ENCODE results near the gene MMEL1. TPM values are rescaled to one million over a fixed set of nuclear protein-coding genes. Genes with fewer than 3 reads are reported as not detected.

MMEL1 gene
- total and polyA plus RNA-seq, 2 donors: 2.6 to 4.2 TPM

DNA sequence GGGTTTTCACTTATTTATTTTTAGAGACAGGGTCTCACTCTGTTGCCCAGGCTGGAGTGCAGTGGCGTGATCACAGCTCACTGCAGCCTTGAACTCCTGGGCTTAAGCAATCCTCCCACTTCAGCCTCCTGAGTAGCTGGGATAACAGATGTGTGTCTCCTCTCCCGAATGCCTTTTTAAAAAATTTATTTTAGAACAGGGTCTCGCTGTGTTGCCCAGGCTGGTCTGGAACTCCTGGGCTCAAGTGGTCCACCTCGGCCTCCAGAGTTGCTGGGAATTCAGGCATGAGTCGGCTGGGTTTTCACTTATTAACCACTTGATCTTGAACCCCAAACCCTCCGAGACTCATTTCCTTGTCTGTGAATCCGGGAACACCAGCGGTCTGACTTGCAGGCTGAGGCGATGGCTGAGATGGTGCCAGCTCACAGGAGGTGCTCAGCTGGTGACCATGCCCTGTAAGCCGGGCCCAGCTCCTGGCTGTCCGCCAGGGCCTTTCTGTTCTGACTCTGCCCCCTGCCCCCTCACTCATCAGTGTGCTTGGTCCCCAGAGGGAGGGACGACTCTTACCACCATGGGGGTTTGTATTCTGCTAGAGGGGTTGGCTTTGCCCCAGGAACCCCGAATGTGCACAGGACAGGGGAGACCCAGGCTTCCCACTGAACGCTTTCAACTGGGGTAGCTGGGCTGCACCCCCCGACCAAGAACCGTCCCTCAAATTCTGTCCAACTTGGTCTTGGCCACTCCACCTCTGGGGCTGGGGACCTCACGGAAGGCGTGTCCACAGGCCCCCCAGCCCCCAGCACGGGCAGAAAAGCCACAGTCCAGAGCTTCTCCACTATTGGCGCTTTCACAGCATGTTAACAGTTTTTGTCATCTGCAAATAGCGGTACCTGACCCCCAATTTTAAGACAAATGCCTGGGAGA, 22.5 kb downstream of the MMEL1 start:
- Histone ChIP-seq H3K36me3 (ENCODE audit: insufficient read depth) (no peaks in the 10 kb centered on the region), H3K27ac (ENCODE audit: low read depth) (no peak overlapping the region), H3K4me3 (ENCODE audit: low read depth, low read length) (no peak overlapping the region), H3K4me1 (ENCODE audit: insufficient read depth) (no peaks in the 10 kb centered on the region)
- WGBS: 65% methylated on average over 21 of the region's 21 CpGs
- no peak for DNase-seq (ENCODE audit: extremely low spot score)

GRCh38 chr1:2609319-2610035, 23.3 kb downstream of the MMEL1 start:
- Histone ChIP-seq H3K4me3 (ENCODE audit: low read depth, low read length) (no peak overlapping the region), H3K27ac (ENCODE audit: low read depth) (no peak overlapping the region), H3K4me1 (ENCODE audit: insufficient read depth) (no peaks in the 10 kb centered on the region), H3K36me3 (ENCODE audit: insufficient read depth) (no peaks in the 10 kb centered on the region)
- WGBS: 87% methylated on average over 34 of the region's 34 CpGs
- no peak for DNase-seq (ENCODE audit: extremely low spot score)

DNA sequence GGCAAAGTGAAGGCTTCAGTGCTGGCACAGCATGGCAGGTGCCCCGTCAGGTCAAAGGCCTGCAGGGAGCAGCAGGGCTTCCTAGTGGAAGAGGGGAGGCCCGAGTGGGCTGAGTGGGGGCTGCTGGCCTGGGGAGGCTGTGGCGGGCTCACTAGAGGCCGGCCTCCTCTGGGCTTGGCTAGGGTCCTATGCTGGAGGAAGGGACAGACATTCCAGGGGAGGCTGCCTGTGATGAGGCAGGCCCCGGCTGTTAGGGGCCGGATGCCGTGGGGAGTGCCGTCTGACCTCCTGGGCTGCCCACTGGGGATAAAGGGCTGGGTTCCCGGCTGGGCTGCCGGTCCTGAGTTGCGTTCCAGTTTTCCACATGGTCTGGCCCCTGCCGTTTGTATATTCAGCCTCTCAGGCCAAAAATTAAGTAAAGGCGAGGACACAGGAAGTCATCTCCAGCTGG, 25.1 kb downstream of the MMEL1 start:
- 52% methylated on average over 13 of the region's 13 CpGs for WGBS
- no peak for DNase-seq (ENCODE audit: extremely low spot score)
- Histone ChIP-seq H3K4me3 (ENCODE audit: low read depth, low read length) (no peak overlapping the region), H3K36me3 (ENCODE audit: insufficient read depth) (no peaks in the 10 kb centered on the region), H3K4me1 (ENCODE audit: insufficient read depth) (no peaks in the 10 kb centered on the region), H3K27ac (ENCODE audit: low read depth) (no peak overlapping the region)

- Histone ChIP-seq H3K27ac (ENCODE audit: low read depth) (no peak overlapping the region), H3K4me1 (ENCODE audit: insufficient read depth) (no peaks in the 10 kb centered on the region), H3K36me3 (ENCODE audit: insufficient read depth) (no peaks in the 10 kb centered on the region), H3K4me3 (ENCODE audit: low read depth, low read length) (no peak overlapping the region)
- DNase-seq (ENCODE audit: extremely low spot score): no peak
- WGBS: 63% methylated on average over 36 of the region's 36 CpGs
These were observed 25.8 kb downstream of the MMEL1 start for GRCh38 chr1:2606881-2607621.

DNA sequence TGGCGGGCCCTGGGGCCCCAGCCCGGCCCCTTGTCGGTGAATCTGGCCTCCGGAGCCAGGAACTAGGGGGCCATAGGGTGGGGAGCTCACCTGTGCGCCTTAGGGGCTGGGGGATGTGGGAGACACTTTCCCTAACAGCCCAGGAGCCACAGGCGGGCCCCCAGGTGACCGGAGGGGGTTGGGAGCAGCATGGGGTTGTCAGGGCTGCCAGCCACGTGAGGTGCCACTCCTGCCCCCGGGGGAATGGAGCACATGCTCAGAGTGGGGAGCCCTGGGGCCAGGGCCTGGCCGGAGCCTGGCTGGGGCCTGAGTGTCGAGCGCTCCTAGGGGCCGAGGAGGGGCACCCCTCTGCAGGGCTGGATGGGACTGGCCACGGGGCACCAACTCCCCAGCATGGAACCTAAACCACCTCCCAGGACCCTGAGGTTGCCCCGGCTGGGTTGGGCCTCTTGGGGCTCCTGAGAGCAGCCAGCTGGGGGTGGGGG, 26.4 kb downstream of the MMEL1 start:
- WGBS: 83% methylated on average over 15 of the region's 15 CpGs
- no peak overlapping the region for H3K27ac ChIP-seq (ENCODE audit: low read depth)
- no peaks in the 10 kb centered on the region for H3K4me1 ChIP-seq (ENCODE audit: insufficient read depth)
- H3K36me3 ChIP-seq (ENCODE audit: insufficient read depth): no peaks in the 10 kb centered on the region
- H3K4me3 ChIP-seq (ENCODE audit: low read depth, low read length): no peak overlapping the region
- DNase-seq (ENCODE audit: extremely low spot score): no peak

- 83% methylated on average over 48 of the region's 48 CpGs for WGBS
- H3K27ac ChIP-seq (ENCODE audit: low read depth): no peak overlapping the region
- no peaks in the 10 kb centered on the region for H3K4me1 ChIP-seq (ENCODE audit: insufficient read depth)
- no peak overlapping the region for H3K4me3 ChIP-seq (ENCODE audit: low read depth, low read length)
- no peaks in the 10 kb centered on the region for H3K36me3 ChIP-seq (ENCODE audit: insufficient read depth)
- no peak for DNase-seq (ENCODE audit: extremely low spot score)
These were observed 27.1 kb downstream of the MMEL1 start for GRCh38 chr1:2605509-2606395.

- no peak for DNase-seq (ENCODE audit: extremely low spot score)
These were observed 27.8 kb downstream of the MMEL1 start for GRCh38 chr1:2604844-2605508.

GRCh38 chr1:2604156-2604843, 28.5 kb downstream of the MMEL1 start:
- DNase-seq (ENCODE audit: extremely low spot score): no peak
- Histone ChIP-seq H3K4me3 (ENCODE audit: low read depth, low read length) (no peak overlapping the region), H3K4me1 (ENCODE audit: insufficient read depth) (no peaks in the 10 kb centered on the region), H3K36me3 (ENCODE audit: insufficient read depth) (no peaks in the 10 kb centered on the region), H3K27ac (ENCODE audit: low read depth) (no peak overlapping the region)
- 88% methylated on average over 19 of the region's 19 CpGs for WGBS

More at GRCh38 chr1:2604844-2605508, 27.8 kb downstream of the MMEL1 start:
- Histone ChIP-seq H3K27ac (ENCODE audit: low read depth) (no peak overlapping the region), H3K4me3 (ENCODE audit: low read depth, low read length) (no peak overlapping the region), H3K36me3 (ENCODE audit: insufficient read depth) (no peaks in the 10 kb centered on the region), H3K4me1 (ENCODE audit: insufficient read depth) (no peaks in the 10 kb centered on the region)
- WGBS: 78% methylated on average over 14 of the region's 14 CpGs

DNA sequence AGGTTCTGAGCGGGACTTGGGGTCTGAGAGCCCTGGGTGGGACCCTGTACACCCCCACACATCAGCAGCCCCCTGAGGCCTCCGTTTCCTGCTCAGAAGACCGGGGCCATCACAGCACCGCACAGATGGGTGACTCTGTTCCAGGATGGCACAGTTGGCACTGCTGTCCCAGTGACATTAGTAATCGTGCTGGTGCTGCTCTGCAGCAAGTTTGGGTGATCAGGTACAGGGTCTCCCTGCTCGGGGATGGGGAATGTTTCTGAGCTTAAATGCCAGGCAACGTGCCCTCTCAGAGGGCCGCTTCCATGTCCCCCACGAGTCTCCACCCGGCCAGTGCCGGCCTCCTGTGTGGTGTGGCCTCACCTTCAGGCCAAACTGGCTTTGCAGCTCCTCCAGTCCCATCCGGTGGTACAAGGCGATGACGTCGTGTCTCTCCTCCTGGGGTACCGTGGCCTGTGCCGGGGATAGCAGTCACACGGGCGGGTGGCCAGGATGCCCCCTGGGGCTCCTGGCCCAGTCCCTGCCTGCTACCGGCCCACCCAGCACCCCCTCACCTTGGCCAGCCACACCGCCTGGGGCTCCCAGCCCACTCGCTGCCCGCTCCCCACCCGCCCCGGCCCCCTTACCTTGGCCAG, 29.2 kb downstream of the MMEL1 start:
- WGBS: 87% methylated on average over 25 of the region's 25 CpGs
- Histone ChIP-seq H3K4me1 (ENCODE audit: insufficient read depth) (no peaks in the 10 kb centered on the region), H3K36me3 (ENCODE audit: insufficient read depth) (no peaks in the 10 kb centered on the region), H3K27ac (ENCODE audit: low read depth) (no peak overlapping the region), H3K4me3 (ENCODE audit: low read depth, low read length) (no peak overlapping the region)
- DNase-seq (ENCODE audit: extremely low spot score): no peak

DNA sequence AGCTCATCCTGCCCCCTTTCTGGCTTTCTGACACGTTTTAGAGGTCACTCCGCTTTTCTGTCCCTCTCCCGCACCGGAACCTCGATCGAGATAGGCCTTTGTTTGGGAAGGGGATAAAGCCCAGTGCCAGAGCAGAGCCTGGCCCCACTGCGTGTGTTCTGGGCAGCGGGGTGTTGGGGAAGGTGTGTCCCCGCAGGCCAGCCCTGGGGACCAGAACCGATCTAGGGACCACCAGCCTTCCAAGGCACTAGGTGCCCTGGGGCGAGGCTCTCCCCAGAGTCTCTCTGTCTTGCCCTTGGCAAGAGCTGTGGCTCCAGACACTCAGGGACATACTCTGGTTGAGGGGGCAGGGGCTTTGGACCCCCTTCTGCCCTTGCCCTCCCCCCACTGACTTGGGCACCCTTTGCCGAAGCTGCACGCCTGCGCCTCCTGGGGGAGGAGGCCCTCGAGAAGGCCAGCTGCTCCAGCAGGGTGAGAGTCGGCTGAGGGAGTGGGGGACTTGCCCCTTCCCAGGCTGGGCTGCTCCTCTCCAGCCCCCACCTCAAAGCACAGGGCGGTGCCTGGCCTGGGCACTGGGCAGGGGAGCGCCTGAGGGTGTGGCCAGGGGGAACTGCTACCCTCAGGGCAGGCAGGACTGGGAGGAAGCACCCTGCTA, 29.8 kb downstream of the MMEL1 start:
- 74% methylated on average over 18 of the region's 18 CpGs for WGBS
- no peak overlapping the region for H3K27ac ChIP-seq (ENCODE audit: low read depth)

DNA sequence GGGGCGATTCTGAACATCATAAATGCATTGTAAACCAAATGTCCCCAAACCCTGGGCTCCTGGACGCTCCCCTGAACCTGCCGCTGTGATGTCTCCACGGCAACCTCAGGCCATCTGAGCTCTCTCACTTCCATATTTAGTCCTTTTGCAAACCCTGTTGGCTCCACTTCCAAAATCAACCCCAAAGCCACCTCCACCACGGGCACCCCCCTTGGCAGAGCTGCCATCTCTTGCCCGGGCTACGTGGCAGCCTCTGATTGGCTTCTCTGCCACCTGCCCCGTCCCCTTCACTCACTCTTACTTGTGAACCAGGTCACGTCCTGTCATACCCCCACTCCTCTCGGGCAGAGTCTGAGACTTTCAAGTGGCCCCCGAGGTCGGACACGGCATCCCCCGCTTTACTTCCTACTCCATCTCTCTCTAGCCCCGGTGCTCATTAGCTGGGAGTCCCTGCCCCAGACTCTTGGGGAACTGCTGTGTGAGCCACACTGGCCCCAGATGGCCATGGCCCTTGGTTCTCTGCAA, 30.4 kb downstream of the MMEL1 start:
- Histone ChIP-seq H3K36me3 (ENCODE audit: insufficient read depth) (no peaks in the 10 kb centered on the region), H3K4me3 (ENCODE audit: low read depth, low read length) (no peak overlapping the region), H3K27ac (ENCODE audit: low read depth) (no peak overlapping the region), H3K4me1 (ENCODE audit: insufficient read depth) (no peaks in the 10 kb centered on the region)
- DNase-seq (ENCODE audit: extremely low spot score): no peak
- 73% methylated on average over 15 of the region's 15 CpGs for WGBS

More for the DNA sequence above, 29.8 kb downstream of the MMEL1 start:
- DNase-seq (ENCODE audit: extremely low spot score): no peak
- Histone ChIP-seq H3K4me3 (ENCODE audit: low read depth, low read length) (no peak overlapping the region), H3K36me3 (ENCODE audit: insufficient read depth) (no peaks in the 10 kb centered on the region), H3K4me1 (ENCODE audit: insufficient read depth) (no peaks in the 10 kb centered on the region)
